Endothelial cell of hepatic sinusoid (primary cell): ENCODE data around the gene CDS2.

Experiments
- in situ Hi-C: cut with HindIII; loops from 2 replicates; pipeline ENCODE4 v1.10.0; 2017; ENCODE audit warnings: low sequenced_read_pairs

Gene CDS2

DNA sequence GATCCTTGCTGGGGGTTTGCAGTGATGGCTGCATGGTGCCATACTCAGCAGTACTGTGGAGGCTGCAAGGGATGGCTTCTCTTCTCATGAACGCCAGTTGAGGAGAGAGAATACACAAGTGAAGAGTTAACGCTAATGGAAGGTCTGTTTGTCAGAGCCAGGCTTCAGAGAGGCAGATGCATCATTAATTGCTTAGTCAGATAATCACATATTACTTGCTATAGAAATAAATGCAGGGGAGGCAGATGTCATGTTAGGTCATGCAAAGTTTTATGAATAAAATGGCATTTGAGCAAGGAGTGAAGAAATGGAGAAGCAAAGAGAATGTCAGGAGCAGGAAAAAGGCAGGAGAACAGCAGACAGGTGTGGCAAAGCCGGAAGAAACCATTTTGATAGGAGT, 51.2 kb downstream of the CDS2 start:
- in situ Hi-C loops, result no loop called here

DNA sequence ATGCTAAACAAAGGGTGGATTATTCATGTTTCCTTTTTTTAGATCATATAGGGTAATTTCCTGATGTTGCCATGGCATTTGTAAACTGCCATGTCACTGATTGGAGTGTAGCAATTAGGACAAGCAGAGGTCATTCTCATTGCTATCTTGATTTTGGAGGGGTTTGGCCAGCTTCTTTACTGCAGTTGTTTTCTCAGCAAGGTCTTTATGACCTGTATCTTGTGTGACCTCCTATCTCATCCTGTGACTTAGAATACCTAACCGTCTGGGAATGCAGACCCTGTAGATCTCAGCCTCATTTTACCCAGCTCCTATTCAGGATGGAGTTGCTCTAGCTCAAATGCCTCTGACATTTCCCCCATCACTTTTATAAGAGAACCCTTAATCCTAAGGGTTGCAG, 53.6 kb downstream of the CDS2 start:
- in situ Hi-C loops, result no loop called here

DNA sequence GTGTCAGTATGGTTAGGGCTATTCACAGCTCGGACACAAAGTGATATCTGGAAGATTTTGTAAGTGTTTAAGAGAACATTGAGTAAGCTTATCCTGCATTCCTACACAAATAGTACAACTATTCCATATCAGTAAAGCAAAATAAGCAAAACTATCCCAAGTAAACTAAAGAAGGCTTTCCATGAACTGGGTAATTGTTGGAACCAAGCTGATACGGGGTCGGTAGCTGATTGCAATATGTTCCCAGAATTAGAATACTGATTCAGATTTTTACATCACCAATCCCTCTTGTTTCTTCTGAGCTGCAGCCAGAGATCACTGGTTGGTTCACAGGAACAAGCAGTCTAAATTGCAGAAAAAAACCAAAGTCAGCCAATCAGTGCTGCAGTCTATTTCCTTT, 54.1 kb downstream of the CDS2 start:
- in situ Hi-C loops, result no loop called here

DNA sequence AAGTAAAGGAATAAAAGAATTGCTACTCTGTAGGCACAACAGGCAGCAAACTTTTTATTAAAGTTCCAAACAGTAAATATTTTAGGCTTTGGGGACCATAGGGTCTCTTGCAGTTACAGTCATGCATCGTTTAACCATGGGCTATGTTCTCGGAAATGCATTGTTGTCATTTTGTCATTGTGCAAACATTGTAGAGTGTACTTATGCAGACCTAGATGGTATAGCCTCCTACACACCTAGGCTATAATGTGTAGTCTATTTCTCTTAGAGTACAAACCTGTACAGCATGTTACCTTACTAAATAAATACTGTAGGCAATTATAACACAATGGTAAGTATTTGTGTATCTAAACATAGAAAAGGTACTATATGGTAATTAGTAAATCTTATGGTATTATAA, 54.7 kb downstream of the CDS2 start:
- in situ Hi-C loops, result no loop called here

DNA sequence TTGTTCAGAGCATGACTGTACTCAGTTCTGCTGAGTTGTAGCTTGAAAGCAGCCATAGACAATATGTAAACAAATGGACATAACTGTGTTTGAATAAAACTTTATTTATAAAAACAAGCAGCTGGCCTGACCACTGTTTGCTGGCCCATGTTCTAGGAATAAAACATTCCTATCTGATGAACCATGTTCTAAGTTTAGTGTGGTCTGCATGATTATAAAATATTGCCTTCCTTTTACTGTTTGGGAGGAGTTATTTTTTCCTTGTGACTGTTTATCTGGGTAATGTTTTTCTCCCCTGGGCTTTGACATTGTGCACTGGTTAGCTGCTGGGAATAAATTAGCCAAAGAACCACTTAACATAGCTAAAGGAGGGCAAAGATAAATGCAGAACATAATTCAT, 55.1 kb downstream of the CDS2 start:
- in situ Hi-C loops, result no loop called here

DNA sequence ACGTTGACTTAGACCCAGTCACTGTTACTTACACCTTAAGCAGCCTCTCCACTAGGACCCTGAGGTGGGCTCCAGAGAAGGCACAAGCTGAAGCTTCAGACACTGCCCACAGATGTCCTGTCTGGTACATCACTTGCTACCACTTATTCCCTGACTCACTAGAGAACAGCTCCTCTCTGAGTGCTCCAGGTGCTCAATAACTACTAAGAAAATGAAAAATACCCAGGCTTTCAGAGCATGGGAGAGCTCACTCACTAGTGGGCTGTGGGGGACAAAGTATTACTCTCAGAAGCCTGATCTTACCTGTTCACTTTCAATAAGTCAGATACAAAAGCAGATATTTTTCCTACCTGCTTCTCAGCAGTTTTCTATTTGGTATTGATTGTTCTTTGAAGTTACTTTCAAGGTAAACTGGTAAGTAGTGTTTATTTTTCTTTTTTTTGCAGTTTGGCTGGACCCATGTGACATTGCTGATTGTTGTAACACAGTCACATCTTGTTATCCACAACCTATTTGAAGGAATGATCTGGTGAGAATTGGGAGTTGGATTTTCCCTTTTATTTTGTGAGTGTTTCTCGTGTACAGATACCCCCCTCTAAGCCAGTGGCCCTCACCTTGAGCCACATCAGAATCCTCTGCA, 55.9 kb downstream of the CDS2 start:
- in situ Hi-C loops, result no loop called here

DNA sequence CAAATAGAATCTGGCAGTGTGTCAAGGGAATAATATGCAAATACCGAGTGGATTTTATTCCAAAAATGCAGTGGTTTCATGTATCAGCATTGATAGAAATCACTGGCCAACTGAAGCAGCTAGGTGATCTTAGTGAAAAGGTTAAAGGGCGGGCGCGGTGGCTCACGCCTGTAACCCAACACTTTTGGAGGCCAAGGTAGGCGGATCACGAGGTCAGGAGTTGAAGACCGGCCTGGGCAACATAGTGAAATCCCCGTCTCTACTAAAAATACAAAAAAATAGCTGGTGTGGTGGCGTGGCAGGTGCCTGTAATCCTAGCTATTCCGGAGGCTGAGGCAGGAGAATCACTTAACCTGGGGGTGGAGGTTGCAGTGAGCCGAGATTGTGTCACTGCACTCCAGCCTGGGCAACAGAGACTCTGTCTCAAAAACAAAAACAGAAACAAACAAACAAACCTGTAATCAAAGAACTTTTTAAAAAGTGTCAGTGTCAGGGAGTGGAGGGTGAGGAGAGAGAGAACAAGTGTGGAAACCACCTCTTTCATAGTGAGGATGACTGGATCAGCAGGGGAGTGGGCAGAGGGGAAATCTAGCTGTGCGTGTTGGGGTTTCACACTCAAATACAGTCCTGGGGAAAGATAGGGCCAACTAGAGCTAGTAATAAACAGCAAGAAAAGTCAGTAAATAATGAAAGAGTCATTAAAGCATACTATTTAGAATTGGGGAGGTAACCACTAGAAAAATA, 57.1 kb downstream of the CDS2 start:
- in situ Hi-C loops, result no loop called here

DNA sequence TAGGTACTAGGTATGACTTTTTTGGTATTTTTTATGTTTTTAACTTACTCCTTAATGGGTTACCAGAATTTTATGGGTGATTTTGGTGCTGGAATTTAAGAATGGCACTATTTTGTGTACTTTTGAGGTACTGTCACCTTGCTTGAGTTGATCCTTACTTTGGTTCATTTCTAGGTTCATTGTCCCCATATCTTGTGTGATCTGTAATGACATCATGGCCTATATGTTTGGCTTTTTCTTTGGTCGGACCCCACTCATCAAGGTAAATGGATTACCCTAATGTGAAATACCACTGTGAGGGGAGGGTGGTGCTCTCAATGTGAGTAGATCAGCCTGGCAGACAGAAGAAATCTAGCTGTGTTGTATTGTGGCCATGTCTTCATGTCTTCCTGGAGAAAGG, 57.9 kb downstream of the CDS2 start:
- in situ Hi-C loops, result no loop called here

DNA sequence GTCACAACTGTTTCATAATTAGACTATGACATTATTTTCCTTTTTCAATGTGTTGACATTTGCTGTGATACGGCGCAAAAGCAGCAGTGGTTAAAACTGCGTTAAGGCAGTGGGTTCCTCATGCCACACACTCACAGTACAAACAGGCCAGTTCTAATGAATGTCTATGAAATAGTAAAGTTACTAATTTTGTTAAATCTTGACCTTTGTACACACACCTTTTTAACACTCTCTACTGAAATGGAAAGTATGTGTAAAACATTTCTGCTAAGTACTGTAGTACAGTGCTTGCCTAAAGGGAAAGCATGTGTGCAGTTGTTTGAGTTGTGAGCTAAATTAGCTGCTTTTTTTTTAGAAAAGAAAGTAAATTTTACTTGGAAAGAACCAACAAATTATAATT, 60.3 kb downstream of the CDS2 start:
- in situ Hi-C loops, result no loop called here

DNA sequence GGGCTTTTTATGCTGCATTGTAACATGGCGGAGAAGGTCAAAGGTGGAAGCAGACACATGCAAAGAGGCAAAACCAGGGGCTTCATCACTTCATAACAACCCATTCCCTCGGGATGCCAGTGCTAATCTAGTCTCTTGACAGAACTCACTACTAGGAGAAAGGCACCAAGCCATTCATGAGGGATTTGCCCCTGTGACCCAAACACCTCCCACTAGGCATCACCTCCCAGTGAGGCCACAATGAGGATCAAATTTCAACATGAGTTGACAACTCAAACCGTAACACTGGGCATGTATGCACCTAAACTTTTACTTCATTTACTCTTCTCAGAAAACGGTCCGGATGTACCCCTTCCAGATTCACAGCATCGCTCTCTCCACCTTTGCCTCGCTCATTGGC, 61.9 kb downstream of the CDS2 start:
- in situ Hi-C loops, result no loop called here

DNA sequence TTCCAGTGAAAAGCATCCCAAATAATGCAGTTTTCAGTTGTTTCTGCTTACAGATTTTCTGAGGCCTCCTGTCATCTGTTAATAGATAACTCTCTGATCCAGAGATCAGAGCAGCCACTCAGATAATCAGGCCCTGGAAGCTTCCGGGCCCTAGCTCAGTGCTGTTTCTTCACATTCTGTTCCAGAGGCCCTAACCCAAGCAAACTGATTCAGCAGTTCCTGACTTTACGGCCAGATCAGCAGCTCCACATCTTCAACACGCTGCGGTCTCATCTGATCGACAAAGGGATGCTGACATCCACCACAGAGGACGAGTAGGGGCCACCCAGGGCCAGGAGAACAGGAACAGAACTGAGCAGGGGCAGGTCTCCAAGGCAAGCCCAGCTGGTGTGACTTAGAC, 63.1 kb downstream of the CDS2 start:
- in situ Hi-C loops, result no loop called here

DNA sequence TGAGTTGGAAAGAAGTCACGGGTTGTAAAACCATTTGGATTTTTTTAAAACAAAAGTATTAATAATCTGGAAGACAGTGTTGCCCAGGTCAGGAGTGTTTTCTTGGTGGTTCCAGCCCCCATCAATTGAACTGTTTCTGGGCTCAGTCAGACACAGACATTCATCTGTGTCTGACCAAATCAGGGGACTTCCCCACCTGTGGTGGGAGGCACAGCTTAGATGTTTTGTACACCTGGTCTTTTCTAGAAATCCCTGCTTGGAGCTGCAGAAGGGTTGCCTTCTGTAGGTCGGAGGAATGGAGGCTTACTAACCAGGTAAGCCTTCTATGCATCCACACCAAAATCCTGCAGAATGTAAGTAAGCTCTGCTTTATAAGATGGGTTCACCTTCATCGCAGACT, 63.6 kb downstream of the CDS2 start:
- in situ Hi-C loops, result no loop called here

DNA sequence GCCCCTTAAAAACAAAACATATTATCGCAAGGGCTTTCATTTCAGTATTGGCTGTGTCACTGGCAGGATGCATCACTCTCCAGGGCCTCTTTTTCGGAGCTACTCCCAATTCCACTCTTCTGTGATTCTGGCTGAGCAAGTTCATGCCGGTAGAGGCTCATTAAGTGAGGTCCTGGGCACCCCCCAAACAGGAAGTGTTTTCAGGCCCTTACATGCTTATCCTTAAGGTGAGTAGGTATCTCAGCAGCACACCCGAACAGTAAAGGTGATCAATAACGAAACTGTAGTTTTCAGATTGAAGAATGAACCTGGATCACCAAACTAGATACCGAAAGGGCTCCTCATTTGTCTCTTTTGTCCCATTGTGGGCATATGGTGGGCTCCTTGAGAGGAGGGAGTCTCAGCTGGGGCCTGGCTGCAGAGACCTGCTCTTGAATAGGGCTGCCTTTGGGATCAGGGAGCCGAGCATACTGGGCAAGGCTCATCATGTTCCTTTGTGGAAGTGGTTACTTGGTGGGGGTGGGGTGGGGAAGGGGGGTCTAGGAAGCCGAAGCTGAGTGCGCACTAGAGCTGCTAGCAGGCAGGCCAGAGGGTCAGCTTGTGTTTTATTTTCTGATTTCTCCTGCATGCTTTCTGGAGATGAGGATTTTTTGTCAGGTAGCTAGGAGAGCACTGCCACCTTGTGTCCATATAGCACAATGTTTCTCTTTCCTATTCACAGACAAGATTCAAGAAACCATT, 65.2 kb downstream of the CDS2 start:
- in situ Hi-C loops, result no loop called here

DNA sequence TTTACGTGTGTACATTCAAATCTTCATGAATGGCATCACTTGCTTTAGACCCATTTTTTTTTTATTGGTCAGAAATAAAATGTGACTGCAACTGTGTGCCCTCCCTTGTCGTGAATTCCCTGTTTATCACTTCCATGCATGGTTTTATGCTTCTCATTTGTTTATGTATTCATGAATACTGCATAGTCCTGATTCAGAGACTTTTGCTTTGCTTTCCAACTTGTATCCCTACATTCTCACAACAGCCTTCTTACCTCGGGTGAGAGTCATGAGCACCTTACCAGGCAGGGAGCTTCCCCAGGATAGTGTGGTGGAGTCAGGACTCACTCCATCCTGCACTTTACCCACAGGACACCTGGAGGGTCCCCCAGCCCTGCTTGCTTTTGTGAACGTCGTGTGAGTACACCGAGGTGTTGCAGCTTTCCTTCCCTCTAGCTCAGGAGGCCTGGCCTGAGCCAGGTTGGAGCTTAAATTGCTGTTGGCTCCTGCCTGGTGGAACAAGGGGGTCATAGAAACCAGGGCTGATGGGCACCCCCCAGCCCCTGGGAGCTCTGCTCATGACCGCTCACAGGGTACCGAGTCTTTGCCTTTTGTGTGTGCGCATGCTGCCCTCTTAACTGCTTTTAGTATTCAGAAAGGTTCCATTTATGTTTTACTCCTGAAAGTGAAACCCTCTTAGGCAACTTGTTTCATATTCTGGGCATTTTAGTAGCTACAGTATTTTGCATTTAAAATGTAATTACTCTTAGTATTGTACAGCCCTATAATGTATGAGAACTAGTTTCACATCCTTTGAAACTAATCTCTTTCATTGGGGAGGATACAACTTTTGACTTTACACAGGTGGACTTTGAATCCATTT, 66.0 kb downstream of the CDS2 start:
- in situ Hi-C loops, result no loop called here

DNA sequence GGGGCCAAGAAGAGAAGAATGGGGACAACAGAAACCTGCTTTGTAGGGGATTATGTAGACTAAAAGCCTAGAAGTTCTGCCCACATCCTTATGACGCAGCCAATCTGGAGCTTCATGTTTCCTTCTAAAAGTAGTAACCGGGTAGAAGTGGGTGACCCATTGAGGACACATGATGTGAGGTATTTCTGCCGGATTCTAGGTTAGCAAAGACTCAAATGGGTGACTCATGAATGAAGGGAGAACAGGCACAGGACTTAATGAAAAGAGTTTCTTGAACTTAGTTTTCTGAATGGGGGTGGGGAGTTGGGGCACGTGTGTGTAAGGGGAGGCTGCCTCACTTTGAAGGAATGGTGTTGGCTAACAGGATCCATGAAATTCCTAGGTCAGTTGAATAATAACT, 68.8 kb downstream of the CDS2 start:
- in situ Hi-C loops, result no loop called here

DNA sequence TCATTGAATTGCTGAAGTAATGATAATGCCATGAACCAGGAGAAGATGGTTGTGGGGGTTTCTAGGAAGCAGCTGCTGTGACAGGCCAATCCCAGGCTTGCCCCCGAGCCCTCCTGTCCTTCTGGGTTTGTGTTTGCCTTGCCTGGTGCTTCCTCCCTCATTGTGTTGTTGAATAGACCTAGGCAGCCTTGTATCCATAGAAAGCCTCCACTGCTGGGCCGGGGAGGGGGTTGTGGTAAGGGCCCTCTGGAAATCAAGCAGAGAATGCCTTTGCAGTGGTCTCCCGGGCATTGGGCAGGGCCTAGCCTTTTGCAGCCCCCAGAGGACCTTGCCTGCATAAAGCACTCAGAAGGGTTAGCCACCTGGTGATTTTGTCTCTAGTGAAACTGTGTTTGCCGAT, 69.3 kb downstream of the CDS2 start:
- in situ Hi-C loops, result no loop called here

DNA sequence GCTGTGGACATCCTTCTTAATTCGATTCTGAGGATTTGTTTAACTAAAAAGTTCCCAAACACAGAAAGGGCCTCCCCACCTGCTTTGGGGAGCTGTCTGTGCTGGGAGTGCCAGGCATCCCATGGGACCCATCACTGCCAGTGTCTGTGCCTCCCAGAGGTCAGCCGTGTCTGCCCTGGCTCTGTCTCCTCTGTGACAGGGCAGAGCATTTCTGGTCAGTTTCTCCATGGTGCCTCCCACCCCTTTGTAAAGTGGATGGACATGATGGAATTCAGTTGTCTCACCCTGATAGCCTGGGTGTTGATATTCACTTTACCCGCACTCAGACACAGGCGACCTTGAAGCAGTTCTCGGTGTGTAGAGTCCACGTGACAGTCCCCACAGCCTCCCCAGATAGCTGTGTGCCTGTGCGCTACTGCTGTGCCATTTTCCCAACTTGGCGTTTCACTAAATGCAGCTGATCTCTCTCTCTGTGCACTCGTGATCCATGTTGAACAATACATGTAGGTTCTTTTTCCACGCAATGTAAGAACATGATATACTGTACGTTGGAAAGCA, 70.5 kb downstream of the CDS2 start:
- in situ Hi-C loops, result no loop called here

DNA sequence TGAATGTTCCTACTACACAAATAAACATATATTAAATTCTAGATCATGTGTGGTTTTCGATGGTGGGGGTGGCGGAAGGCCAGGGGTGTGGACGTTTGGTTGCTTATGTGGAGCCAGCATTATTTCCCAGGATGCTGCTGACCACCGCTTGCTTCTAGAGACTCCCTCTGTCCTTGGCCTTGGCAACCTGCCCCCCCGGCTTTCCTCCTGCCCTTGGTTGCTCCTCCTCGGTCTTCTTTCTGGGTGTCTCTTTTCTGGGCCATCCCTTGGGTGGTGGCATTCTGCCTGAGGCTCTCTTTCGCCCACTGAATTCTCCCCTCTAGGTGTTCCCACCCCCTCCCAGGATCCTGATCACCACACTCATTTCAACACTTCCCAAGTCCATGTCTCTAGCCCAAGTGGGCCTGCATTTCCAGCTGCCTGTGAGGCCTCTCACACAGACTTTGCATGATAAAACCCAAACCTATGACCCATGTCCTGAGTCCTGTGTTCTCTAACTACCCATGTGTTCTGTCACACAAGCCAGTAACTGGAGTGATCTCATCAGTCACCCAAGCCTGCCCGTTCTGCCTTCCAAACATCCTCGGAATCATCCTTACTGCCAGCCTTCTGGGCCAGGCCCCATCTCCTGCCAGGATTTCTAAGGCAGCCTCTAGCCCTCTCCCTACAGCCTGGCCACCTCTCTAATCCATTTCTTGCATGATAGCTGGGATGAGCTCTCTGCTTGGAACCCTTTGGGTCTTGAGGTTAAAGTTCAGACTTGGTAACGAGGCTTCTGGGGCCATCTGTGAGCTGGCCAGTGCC, 71.2 kb downstream of the CDS2 start:
- in situ Hi-C loops, result no loop called here

DNA sequence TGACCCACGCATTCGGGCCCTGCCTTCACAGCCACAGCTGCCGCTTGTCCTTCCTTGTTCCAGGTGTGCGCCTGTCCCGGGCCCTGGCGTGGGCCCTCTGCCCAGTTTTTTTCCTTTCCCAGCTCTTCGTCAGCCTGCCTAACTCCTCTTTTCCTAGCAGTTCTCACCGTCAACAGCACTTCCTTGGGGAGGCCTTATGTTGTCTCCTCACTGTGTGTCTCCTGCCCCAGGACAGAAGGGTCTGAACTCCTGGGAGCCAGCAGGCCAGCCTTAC, 71.8 kb downstream of the CDS2 start:
- in situ Hi-C loops, result no loop called here

DNA sequence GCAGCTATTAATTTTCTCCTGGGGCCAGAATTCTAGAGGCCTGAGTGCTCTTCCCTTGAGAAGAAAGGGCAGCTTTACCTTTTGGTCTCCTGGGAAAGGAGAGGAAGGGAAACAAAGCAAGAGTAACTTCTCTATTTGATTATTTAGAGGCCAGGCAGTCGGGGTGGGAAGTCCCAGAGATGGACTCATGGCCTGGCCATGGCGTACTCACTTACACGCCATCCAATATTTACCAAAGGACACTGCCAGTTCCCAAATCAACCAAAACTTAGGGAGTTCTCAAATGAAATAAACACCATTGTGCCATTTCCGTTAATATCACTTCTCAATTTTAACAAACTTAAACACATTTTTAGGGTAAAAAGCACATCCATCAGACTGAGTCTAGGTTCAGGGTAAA, 76.6 kb downstream of the CDS2 start:
- in situ Hi-C loops, result no loop called here
